Erythroblast (primary cell): ENCODE data around the gene CSE1L.
"Not testable (repeated sequence)": the region's sequence is repeated elsewhere in the genome, so short reads cannot be mapped to it uniquely, and the experiment has no call there.

Source experiments
- DNase-seq, 2 experiments: peaks; one replicate each; lab custom pipeline; 2025; lab: John Stamatoyannopoulos, UW
- GATA1 ChIP-seq: IDR thresholded peaks from 2 replicates; pipeline ENCODE4 v1.6.1; 2011; ENCODE audit warnings: low read depth, mild to moderate bottlenecking, control low read depth, low read length, moderate library complexity
- POLR2A ChIP-seq: IDR thresholded peaks from 2 replicates; pipeline ENCODE4 v1.6.1; 2011; ENCODE audit warnings: mild to moderate bottlenecking, low read length

Gene CSE1L, protein sequence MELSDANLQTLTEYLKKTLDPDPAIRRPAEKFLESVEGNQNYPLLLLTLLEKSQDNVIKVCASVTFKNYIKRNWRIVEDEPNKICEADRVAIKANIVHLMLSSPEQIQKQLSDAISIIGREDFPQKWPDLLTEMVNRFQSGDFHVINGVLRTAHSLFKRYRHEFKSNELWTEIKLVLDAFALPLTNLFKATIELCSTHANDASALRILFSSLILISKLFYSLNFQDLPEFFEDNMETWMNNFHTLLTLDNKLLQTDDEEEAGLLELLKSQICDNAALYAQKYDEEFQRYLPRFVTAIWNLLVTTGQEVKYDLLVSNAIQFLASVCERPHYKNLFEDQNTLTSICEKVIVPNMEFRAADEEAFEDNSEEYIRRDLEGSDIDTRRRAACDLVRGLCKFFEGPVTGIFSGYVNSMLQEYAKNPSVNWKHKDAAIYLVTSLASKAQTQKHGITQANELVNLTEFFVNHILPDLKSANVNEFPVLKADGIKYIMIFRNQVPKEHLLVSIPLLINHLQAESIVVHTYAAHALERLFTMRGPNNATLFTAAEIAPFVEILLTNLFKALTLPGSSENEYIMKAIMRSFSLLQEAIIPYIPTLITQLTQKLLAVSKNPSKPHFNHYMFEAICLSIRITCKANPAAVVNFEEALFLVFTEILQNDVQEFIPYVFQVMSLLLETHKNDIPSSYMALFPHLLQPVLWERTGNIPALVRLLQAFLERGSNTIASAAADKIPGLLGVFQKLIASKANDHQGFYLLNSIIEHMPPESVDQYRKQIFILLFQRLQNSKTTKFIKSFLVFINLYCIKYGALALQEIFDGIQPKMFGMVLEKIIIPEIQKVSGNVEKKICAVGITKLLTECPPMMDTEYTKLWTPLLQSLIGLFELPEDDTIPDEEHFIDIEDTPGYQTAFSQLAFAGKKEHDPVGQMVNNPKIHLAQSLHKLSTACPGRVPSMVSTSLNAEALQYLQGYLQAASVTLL

DNA sequence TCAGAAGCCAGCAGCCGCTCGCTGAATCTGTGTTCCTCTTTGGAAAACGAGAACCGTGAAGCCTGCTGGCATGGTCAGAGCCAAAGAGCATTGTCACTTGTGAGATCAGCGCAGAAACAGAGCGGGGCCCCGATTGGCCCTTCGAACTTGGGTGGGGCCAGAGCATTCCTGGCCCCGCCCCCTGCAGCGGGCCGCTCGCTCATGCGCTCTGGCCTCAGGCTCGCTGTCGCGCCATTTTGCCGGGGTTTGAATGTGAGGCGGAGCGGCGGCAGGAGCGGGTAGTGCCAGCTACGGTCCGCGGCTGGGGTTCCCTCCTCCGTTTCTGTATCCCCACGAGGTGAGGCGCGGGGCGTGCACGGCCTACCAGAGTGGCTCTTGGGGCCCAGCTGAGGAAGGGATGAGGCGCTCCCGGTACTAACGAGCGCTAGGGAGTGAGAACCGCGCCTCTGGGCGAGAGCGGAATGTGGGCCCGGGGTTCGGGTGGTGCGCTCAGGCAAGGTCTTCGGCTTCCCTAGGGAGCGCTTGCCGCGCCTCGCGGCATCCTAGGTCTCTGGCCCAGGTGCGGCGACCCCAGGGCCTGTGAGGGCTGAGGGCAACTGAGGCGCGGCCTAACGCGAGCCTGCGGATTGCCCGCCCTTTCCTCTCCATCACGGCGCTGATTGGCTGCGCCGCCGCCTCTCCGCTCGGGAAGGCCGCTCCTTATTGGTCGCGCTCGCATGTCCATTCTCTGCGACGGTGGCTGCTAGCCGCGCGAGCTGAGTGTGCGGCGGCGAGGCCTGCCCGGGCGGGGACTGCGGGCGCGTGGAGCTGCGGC is at the start of gene CSE1L:
Gene CSE1L, plus strand, starts transcription at position 226 of the 814 bp plus-strand sequence. CDS start 12,152 bp downstream, outside the sequence.
- TF ChIP-seq POLR2A (peak; percentile 97), GATA1 (no peak)
- DNase-seq = peak; percentile 97 to 98

DNA sequence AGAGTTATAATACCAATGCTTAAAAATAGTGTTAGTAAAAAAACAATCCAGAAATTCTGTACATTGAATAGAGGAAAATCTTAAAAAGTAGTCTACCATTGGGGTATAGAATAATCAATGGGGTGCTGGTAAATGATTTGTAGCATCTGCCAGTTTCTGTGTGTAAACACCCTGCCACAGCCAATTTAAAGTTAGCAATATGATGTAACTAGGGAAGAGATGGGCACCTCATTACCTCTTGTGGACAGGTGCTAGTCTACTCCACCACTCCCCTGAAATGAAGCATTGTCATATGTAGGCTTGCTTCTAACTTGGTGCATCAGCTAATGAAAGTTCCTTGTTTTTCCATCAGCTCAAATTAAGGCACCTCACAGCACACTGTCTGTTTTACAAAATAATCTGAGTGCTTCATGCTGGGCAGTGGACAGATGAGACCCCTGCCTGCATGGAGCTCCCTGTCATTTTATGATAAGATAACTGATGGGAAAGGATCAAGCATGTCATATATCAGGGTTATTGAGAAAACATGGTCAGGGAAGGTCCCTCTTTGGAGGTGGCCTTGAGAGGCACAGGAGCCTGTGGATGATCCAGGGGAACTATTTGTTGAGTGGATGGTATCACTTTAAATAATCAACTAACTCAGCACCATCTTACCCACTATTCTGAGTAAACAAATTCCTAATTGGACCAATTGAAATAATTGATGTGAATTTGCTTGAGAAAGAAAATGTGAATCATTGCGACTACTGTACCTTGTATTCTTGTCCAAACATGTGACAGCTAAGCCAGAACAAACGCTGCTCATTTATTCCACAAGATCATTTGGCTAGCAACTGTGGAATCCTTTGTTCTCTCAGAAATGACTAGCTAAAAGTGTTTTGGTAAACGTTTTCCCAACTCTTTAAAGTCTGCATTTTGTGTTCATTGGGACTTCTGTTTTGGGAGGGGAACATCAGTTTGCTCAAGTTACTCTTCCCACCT is 45.9 kb upstream of the CSE1L start:
- DNase-seq = no peak
- TF ChIP-seq POLR2A (no peak), GATA1 (no peak)

DNA sequence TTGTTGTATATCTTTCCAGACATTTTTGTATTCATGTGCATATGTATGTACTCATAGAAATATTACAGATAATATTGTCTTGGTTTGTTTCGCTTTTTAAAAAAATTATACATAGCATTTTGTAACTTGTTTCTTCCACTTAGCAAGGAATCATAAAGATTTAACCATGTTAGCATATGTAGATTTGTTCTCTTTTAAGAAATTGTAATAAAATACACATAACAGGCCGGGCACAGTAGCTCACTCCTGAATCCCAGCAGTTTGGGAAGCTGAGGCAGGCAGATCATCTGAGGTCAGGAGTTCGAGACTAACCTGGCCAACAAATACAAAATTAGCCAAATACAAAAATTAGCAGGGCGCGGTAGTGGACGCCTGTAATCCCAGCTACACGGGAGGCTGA is 44.4 kb upstream of the CSE1L start:
- no peak for TF ChIP-seq GATA1
- no peak for TF ChIP-seq POLR2A

DNA sequence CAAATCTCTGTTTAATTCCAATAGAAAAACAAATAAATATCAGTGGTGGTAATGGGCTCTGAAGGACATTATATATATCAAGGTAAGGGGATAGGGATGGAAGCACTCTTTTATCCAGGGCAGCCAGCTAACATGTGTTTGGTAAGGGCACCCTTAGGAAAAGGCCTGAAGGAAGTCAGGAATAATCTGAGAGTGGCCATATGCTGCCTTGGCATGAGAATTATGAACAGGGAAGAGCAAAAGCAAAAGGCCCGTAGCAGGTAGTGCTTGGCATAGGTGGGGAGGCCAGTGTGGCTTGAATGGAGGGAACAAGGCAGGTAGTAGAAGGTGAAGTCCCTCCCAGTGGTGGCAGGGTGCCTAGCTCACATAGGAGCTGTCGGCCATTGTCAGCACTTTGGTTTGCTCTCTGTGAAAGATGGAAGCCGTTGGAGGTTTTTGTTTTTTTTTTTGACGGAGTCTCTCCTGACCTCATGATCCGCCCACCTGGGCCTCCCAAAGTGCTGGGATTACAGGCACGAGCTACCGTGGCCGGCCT is 39.6 kb upstream of the CSE1L start:
- DNase-seq = no peak
- no peak for TF ChIP-seq POLR2A
- TF ChIP-seq GATA1 = no peak

More for the DNA sequence above, 44.4 kb upstream of the CSE1L start:
- no peak for DNase-seq

DNA sequence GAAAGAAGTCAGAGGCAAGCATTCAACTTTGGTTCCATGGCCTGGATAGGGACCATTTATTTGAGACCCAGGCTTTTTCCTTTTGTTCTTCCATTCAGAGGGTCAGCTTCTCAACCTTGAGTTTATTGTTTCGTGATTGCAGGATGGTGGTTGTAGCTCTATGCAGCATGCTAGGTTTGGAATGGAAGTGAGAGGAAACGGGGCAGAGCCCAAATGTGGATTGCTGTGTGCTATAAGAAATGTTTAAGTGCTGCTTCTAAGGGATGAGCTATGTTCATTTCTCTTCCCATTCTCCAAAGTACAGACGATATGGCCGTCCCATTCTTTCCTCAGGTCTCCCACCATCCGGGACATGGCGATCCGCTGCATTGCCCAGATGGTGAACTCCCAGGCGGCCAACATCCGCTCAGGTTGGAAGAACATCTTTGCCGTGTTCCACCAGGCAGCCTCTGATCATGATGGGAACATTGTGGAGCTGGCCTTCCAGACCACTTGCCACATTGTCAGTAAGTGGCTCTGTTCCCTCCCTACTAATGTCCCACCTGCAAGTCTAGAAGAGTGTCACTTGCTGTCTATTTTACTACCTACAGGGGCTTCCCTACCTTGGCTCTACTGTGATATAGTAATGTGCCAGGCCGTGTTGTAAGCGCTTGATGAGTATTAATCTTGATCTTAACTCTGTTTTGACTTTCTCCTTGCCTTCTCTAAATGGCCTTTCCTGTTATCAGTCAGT is 36.0 kb upstream of the CSE1L start:
- TF ChIP-seq POLR2A (no peak), GATA1 (no peak)
- DNase-seq = no peak

DNA sequence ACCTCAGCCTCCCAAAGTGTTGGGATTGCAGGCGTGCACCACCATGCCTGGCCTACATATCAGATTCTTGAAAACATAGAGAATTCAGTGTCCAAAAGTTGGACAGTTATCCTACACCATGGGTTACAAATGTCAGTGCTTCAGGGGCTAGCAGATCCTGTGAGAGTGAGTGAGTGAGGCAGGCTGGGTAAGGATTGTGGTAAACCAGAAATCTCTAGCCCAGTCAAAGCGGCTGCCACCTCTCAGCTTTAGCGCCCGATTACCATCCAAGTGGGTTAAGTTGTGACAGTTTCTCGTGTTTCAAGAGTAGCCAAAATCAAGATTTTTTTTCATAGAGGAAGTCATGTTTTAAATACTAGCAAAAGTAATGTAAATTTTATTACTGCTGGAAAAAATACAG is 21.9 kb upstream of the CSE1L start:
- no peak for DNase-seq
- TF ChIP-seq POLR2A (no peak), GATA1 (no peak)

DNA sequence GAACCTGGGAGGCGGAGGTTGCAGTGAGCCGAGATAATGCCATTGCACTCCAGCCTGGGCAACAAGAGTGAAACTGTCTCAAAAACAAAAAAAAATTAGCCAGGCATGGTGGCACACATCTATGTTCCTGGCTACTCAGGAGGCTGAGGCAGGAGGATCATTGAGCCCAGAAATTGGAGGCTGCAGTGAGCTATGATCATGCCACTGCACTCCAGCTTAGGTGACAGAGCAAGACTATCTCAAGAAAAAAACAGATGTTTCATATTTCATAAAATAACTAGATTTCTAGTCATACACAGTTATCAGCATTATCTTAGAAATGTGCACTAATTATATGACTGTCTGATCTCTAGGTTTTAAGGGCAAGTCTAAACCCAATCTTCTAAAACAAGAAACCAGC is 17.9 kb upstream of the CSE1L start:
- not testable (repeated sequence) for DNase-seq

DNA sequence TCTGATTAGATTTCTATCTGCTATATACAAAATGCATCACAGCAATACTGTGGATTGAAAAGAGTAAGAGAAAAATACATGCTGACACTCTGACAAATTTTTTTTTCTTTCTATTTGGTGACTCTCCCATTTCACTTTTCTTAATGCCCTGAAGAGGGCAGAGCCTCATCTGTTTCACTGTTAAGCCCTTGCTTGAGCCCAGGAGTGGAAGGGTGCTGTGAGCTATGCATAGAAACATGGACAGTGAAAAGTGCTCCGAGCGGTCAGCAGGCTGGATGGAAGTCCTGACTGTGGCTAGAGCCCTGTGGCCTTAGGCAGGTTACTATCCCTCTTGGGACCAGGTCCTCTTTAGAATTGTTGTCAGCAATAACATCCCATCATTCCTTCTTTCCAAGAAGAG is 17.4 kb upstream of the CSE1L start:
- TF ChIP-seq POLR2A (no peak), GATA1 (no peak)
- peak; percentile 25 for DNase-seq

DNA sequence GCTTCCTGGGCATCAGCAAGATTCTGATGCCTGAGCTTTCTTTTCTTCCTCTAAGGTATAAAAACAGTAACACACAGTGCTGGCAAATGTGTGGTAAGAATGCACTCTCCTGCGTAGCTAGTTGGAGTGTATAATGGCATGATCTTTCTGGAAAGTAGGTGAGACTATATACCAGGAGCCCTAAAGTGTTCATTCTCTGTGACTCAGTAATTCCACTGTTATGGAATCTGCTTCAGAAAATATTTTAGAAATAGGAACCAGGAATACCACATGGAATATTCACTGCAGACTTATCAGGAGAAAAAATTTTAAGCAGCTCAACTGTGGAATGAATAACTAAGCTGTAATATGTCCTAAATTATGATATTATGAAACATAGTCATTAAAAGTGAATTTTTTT is 16.9 kb upstream of the CSE1L start:
- DNase-seq = no peak
- TF ChIP-seq POLR2A = no peak
- TF ChIP-seq GATA1 = no peak

DNA sequence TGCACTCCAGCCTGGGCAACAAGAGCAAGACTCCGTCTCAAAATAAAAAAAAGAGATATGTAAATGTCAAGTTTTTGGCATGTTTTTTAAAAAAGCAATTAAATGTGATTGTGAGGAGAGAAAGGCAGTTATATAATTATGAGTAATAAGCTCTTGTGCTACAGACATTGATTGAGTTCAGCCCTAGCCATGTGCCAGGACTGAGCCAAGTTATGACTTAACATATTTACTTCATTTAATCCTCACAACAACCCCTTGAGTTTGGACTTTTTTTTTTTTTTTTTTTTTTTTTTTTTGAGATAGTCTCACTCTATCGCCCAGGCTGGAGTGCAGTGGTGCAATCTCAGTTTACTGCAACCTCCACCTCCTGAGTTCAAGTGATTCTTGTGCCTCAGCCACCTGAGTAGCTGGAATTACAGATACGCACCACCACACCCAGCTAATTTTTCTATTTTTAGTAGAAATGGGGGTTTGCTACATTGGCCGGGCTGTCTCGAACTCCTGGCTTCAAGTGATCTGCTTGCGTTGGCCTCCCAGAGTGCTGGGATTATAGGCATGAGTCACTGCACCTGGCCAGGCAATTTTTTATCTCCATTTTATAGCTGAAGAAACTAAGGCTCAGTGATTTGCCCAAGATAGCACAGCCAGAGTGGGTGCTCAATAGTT is 15.0 kb upstream of the CSE1L start:
- TF ChIP-seq POLR2A (no peak), GATA1 (no peak)
- DNase-seq = no peak

DNA sequence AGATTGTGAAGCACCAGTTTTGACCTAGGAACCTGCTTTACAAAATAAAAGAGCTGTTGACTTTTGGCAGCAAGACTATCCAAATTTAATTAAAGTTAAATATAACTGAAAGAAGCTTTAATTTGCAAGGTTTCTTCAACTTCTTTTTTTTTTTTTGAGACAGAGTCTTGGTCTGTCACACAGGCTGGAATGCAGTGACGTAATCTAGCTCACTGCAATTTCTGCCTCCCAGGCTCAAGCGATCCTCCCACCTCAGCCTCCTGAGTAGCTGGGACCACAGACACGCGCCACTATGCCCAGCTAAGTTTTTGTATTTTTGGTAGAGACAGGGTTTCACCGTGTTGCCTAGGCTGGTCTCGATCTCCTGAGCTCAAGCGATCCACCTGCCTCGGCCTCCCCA is 13.7 kb upstream of the CSE1L start:
- TF ChIP-seq POLR2A = no peak
- no peak for TF ChIP-seq GATA1
- DNase-seq = no peak
